Measurements from ENCODE around the gene DPP3.
"Not testable (repeated sequence)": the region's sequence is repeated elsewhere in the genome, so short reads cannot be mapped to it uniquely, and the experiment has no call there.

The DPP3 gene

DNA sequence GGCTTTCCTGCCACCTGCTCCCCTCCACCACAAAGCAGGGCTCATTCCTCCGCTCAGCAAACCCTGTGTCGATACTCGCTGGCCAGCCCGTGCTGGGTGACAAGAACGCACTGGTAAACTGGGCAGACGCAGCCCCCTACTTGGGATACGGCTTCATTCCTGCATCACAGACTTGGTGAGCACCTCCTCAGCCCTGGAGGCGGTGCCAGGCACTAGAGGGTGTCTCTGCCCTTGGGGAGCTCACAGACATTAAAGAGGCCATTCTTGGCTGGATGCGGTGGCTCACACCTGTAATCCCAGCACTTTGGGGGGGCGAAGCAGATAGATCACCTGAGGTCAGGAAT, 59.6 kb downstream of the DPP3 start:
- no peak for DNase-seq

DNA sequence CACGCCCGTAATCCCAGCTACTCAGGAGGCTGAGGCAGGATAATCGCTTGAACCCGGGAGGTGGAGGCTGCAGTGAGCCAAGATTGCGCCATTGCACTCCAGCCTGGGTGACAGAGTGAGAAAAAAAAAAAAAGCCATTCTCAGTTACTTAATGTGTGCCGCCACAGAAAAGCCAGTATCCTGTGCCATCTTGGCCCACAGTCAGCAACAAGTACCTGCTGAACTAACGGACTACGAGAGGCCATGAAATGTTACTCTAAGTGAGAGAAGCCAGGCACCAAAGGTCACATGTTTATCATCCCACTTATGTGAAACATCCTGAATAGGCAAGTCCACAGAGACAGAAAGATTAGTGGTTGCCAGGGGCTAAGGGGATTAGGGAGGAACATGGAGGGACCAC, 60.4 kb downstream of the DPP3 start:
- not testable (repeated sequence) for DNase-seq

DNA sequence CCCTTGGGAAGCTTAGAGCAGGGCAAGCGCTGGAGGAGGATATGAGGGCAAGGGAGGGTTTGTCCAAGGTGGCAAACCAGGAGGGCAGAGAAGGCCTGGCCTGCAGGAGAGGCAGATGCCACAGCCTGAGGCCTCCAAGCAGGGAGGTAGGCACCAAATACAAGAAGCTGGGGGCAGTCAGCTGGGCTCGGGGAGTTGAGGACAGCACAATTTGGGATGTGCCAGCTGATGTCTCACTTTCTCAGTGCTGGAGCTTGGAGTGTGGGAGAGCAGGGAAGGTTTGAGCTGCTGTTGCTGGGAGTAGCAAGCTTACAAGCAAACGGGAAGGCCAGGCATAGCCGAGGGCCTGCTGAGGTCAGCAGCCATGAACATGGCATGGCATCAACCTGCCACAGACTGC, 61.7 kb downstream of the DPP3 start:
- no peak for DNase-seq

DNA sequence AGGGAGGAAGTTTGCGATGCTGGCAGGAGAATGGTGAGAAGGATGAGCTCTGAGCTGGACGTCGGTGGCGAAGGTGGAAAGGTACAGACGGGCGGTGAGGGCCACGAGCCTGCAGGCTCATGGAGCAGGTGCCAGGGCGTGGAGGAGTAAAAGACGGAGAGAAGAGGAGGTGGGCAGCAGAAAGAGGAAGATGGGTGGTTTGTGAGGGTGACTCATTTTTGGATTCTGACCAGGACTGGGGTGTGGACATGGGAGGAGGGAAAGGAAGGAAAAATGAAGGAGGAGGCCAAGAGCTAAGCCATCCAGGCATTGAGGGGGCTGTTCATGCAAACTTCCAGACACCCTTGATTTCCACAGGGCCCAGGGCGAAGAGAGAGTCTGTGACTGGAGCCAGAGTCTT, 62.1 kb downstream of the DPP3 start:
- DNase-seq, result peak; percentile 10

DNA sequence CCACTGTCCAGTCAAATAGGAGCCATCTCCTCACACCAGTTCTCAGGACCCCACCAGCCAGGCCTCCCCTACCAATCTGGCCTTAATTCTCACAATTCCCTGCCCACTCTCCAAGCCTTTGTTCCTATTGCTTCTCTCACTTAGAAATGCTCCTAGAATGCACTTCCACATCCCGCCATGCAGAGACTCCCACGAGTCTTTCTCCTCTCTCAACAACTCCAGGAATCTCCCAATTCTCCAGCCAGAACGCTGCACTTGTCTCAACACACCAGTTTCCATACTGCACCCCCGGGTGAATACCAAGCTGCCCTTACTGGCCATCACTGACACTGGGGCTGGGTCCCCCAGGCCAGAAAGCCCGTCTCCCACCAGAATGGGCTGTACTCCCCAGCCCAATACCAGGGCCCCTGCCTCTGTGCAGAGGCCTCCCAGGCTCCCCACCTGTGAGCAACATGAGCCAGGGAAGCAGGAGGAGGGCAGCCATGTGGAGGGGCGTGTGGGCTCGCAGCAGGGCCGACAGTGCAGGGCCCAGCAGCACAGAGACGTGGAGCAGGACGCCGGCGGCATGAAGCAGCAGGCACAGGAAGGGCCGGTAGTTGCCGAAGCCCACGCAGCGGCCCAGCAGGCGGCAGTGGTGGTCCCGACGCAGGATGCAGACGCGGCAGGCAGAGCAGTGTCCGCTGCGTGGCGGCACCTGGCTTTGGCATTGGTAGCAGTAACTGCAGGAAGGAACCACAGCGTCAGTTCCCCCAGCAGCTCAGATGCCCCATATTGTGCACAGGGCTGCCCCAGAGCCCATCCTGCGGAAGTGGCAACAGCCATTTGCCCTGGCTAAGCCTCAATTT, 63.3 kb downstream of the DPP3 start:
- DNase-seq, result peak; percentile 48

DNA sequence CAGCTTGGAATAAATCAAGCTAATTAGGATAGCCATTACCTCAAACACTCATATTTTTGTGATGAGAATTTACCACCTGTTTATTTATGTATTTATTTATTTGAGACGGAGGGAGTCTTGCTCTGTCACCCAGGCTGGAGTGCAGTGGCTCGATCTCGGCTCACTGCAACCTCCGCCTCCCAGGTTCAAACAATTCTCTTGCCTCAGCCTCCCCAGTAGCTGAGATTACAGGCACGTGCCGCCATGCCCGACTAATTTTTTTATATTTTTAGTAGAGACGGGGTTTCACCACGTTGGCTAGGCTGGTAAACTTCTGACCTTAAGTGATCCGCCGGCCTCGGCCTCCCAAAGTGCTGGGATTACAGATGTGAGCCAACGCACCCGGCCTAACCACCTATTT, 64.7 kb downstream of the DPP3 start:
- DNase-seq, result not testable (repeated sequence)

DNA sequence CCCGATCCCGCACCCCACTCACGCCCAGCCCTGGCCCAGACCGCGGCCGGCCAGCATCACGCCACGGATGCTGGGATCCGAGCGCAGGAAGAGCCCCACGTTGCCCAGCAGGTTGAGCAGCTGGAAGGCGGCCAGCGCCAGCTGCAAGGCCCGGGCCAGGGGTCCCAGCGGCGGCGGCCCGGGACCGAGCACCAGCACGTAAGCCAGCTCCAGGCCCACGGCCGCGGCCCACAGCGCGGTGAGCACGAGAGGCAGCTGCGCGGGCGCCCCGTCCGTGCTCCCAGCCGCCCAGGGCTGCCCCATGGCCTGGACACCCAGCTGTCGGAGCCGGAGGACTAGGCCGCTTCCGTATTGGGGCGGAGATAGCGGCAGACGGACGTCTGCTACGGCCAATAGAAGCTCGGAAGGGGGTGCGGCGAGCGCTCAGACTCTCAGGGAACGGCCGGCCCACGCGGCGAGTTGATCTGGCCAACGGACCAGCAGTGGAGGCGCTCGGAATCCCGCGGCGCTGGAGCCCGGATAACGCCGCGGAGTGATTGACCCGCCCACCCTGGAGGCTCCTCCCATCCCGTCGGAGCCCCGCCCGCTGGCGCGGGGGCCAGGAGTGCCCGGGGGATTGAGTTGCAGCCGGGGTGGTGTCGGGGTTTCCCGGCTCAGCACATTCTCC, 65.6 kb downstream of the DPP3 start, which contains the start of gene ZDHHC24:
Gene ZDHHC24 (minus strand): TSS at position 348 of the 667 bp plus-strand sequence. CDS start 45 bp downstream, at position 303.
- DNase-seq, result peak; percentile 97

DNA sequence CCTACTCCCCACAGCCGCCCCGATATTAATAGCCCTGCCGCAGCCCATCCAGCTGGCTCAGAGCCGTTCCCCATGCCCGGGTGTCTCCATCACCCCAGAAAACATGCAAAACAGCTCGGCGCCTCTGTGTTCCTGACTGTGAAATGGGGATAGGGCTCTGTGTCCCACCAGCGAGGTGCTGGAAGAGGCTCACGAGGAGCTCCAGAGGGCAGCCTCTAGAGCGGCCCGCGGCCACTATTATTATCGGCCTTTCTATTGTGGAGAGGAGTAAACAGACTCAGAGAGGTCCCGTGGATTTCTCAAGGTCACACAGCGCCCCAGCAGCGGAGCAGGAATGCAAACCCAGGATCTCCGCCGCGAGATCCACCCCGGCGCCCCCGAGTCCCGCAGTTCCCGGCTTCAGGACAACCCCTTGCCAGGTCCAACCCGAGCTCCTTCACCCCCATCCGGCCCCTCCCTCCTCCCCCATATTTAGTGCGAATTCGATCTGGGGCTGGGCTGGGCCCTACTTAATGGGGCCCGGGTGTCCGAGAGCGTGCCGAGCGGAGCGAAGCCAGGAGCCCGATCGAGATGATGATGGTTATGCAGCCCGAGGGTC, 66.2 kb downstream of the DPP3 start, which contains the start of gene ACTN3:
Gene ACTN3 (plus strand): TSS at position 536 of the 598 bp plus-strand sequence. CDS start 35 bp downstream, at position 571.
- DNase-seq, result peak; percentile 41

DNA sequence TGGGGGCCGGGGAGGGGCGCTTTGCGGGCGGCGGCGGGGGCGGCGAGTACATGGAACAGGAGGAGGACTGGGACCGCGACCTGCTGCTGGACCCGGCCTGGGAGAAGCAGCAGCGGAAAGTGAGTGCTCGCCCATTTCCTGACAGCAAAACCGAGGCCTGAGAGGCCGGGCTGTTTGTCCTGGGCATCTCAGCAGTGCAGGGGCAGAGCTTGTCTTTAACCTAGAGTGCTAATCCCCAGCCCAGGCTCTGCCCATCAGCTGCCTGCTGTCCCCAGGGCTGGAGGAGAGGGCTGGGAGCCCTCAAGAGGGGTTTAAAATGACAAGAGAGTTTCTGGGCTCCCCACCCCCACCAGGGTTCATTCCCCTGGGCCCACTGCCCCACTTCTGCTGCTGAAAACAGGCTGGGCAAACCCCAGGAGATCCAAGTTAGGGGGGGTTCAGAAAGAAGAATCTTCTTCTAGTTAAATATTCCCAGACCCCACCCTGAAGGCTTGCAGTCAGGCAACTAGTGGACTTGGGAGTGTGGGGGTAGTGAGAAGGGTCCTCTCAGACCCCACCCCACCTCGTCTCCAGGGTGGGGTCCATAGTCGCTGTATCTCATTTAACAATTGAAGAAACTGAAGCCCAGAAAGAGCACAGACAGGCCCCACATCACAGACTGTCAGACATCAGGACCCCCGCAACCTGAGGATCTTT, 66.9 kb downstream of the DPP3 start:
- no peak for DNase-seq

DNA sequence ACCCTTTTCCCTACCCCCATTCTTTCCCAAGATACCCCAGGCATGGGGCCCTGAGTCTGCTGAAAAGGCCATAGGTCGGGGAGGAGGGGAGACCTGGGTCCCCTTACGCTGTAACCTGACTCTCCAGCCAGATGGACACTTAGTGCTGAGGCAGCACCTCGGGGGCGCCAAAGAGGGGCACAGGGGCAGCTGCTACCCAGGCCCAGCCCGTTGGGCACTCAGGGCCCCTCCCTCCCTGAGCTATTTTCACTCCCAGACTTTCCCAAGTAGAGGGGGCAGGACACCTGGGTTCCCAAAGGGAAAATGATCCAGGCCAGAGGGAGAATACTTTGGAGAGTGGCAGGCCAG, 67.4 kb downstream of the DPP3 start:
- DNase-seq, result no peak

DNA sequence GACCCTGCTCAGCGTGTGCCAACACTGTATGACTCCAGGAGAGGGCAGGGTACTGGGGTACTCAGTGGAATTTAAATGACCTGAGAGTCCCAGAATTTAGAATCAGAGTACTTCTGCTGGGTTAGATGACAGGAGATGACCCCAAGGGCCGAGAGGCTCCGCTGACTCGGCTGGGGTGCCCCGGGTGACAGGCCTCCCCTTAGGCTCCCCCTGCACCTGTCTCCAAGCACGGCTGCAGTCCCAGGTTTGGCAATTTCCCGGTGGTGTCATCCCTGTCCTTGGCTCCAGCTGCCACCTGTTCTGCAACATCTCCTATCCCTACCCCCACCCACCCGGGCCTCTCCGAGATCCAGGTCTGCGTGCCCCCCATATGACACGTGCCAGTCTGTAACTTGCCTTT, 67.8 kb downstream of the DPP3 start:
- DNase-seq, result no peak

DNA sequence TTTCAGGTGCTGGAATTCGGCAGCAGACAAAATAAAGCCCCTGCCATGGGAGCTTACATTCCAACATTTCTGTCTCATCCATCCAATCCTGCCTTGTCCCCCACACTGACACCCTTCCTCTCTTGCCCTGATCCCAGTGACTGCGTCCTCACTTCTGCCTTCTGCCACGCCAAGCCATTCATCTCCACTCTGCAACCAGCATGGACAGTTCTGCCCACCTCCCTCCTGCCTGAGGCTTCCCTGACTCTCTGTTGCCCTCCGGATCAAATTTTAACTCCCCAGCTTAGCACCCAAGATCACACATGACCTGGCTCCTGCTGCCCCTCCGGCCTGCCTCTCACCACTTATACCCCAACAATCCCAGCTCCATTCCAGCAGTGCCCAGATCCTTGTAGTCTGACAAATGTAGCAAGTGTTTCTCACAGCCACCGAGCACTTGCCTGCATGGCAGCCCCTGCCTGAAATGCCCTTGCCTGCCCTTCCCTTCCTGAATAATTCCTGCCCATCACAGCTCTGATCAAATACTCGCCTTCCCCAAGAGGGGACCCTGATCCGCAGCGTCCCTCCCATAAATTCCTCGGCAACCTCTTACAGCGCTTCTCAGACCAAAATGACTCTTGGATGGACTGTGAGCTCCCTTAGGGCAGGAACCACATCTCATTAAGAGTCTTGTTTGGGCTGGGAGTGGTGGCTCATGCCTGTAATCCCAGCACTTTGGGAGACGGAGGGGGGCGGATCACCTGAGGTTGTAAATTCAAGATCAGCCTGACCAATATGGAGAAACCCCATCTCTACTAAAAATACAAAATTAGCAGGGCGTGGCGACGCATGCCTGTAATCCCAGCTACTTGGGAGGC, 68.8 kb downstream of the DPP3 start:
- no peak for DNase-seq

DNA sequence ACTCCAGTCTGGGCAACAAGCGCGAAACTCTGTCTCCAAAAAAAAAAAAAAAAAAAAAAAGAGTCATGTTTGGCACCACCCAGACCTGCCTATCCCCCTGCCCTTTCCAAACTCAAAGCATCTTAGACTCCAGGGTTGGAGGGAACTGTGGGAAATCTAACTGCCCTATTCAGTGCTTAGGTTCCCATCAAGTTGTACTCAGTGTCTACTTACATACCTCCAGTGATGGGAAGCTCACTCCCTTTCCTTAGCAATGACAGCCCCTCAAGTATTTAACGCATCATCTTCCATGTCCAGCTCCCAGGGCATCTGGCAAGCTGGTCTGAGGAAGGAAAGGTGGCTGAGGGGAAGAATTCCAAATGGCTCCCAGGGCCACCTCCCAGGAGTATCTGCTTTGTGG, 69.5 kb downstream of the DPP3 start:
- no peak for DNase-seq

DNA sequence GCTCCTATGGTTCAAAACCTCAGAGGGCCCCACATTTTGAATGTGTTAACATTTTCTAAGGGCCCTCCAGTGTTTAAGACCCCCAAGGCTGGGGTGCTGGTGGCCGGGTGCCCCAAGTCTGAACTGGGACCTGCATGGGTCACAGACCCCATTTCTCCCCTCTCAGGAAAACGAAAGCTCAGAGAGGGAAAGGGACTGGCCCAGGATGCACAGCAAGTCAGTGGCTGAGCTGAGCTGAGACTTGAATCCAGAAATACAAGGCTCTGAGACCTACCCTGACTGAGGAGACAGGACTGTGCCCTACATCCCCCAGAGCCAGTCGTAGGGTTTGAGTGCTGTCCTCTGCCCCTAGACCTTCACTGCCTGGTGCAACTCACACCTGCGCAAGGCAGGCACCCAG, 70.7 kb downstream of the DPP3 start:
- DNase-seq, result no peak

DNA sequence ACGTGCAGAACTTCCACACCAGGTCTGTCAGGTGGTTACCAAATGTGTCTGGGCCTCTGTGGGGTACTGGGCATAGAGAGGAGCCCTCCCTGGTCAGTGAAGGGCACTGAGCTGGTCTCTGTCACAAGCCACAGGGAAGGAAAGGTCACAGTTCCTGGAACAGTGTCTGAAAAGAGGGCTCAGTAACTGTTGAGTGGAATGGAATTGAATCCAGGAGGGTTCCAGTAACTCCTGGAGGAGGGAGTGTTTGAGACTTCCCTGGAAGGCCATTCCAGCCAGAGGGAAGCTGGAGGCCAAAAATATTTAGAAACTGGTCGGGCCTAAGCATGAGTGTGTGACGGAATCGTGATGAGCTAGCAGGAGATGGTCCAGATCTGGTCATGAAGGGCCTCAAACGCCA, 74.4 kb downstream of the DPP3 start:
- no peak for DNase-seq

DNA sequence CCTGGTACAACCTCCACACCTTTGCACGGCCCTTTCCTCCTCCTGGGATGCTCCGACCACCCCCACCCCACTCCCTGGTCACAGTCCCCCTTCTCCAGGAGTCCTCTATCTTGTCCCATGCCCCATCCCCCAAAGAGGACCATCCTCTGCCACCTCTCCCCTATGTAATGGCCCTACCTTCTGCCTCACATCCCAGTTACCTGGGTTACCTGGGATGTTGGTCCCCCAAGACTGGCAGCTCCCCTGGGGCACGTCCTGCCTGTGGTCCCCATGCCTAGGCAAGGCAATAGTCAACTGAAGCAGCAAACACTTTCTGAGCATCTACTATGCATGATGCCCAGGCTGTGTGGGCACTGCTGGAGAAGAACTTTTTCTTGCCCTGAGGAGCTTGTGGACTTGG, 75.2 kb downstream of the DPP3 start:
- no peak for DNase-seq

DNA sequence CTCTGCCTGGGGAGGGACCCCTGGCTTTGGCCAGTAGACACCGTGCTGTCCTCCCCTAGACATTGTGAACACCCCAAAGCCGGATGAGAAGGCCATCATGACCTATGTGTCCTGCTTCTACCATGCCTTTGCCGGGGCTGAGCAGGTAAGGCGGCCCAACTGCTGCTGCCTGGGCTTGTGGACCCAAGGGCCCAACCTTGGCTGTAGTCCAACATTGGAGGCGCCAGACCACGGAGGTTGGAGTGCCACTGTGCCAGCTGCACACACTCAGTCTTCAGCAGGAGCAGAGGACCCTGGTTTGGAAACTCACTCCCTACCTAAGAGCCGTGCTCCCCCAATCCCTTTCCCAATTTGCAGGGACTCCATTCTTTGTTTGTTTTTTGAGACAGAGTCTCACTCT, 75.9 kb downstream of the DPP3 start:
- no peak for DNase-seq

DNA sequence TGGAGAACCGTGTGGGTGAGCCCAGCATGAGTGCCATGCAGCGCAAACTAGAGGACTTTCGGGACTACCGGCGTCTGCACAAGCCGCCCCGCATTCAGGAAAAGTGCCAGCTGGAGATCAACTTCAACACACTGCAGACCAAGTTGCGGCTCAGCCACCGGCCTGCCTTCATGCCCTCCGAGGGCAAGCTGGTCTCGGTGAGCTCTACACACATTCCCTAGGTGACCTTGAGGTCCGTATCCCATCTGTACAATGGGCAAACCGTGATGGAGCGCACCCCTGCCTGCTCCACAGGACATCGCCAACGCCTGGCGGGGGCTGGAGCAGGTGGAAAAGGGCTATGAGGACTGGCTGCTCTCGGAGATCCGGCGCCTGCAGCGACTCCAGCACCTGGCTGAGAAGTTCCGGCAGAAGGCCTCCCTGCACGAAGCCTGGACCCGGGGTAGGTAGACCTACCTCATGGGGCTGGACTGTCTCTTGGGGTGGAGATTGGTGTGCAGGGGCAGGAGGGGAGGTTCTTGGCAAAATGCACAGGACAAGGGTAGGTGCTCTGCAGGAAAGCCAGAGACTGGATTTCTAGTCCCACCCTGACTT, 77.6 kb downstream of the DPP3 start:
- no peak for DNase-seq

Data from fibroblast of skin of right quadriceps (primary cell).